BLaER1 (cell line): ENCODE measurements around the gene PRKCE.

Experiments
- H3K27ac ChIP-seq: shearing (Covaris generic); formaldehyde crosslinking; 2 replicates; pipeline ENCODE4 v1.8.1; 2022
- H3K27me3 ChIP-seq: shearing (Covaris generic); formaldehyde crosslinking; 2 replicates; pipeline ENCODE4 v1.8.1; 2022
- H3K36me3 ChIP-seq: shearing (Covaris generic); formaldehyde crosslinking; 2 replicates; pipeline ENCODE4 v1.8.1; 2022
- H3K4me1 ChIP-seq: shearing (Covaris generic); formaldehyde crosslinking; 2 replicates; pipeline ENCODE4 v1.8.1; 2022
- H3K4me2 ChIP-seq: shearing (Covaris generic); formaldehyde crosslinking; 2 replicates; pipeline ENCODE4 v1.8.1; 2022
- H3K4me3 ChIP-seq: shearing (Covaris generic); formaldehyde crosslinking; 2 replicates; pipeline ENCODE4 v1.8.1; 2022
- H3K9ac ChIP-seq: shearing (Covaris generic); formaldehyde crosslinking; 2 replicates; pipeline ENCODE4 v1.8.1; 2022
- H3K9me3 ChIP-seq: shearing (Covaris generic); formaldehyde crosslinking; 2 replicates; pipeline ENCODE4 v1.8.1; 2022
- H4K20me1 ChIP-seq: shearing (Covaris generic); formaldehyde crosslinking; 2 replicates; pipeline ENCODE4 v1.8.1; 2022
- Cebpa-rat ChIP-seq: shearing (Covaris generic); IDR thresholded peaks from 2 replicates; pipeline ENCODE4 v1.8.1; 2022

The PRKCE gene

GRCh38 chr2:45777996-45778719 lies 126.7 kb downstream of the PRKCE start:
- no peak for TF ChIP-seq Cebpa-rat
- H3K9ac ChIP-seq = no peak overlapping the region; the same call in 1 of the 2 replicates
- peak overlapping the region; percentile 54 for H3K27ac ChIP-seq
- H3K4me1 ChIP-seq = peaks cover 100% of the 10 kb centered on the region
- peak overlapping the region; percentile 91 for H3K4me2 ChIP-seq
- peaks cover 91% of the 10 kb centered on the region for H4K20me1 ChIP-seq
- H3K36me3 ChIP-seq = peaks cover 12% of the 10 kb centered on the region
- H3K27me3 ChIP-seq = no peaks in the 10 kb centered on the region
- H3K9me3 ChIP-seq = peaks cover 7% of the 10 kb centered on the region; the same call in 1 of the 2 replicates
- H3K4me3 ChIP-seq = peak overlapping the region; percentile 48

- no peak overlapping the region for H3K9ac ChIP-seq
- no peaks in the 10 kb centered on the region for H3K27me3 ChIP-seq
- no peak for TF ChIP-seq Cebpa-rat
- H3K4me1 ChIP-seq = peaks cover 100% of the 10 kb centered on the region
- peak overlapping the region; percentile 48 for H3K4me3 ChIP-seq
- H3K9me3 ChIP-seq = peaks cover 7% of the 10 kb centered on the region; the same call in 1 of the 2 replicates
- H3K4me2 ChIP-seq = peak overlapping the region; percentile 91
- peaks cover 12% of the 10 kb centered on the region for H3K36me3 ChIP-seq
- peaks cover 91% of the 10 kb centered on the region for H4K20me1 ChIP-seq
- H3K27ac ChIP-seq = peak overlapping the region; percentile 46; the same call in 1 of the 2 replicates
Measured at GRCh38 chr2:45778720-45779171, 127.3 kb downstream of the PRKCE start.

GRCh38 chr2:45780541-45781463 lies 129.3 kb downstream of the PRKCE start:
- H3K4me1 ChIP-seq = peaks cover 95% of the 10 kb centered on the region
- H3K36me3 ChIP-seq = peaks cover 26% of the 10 kb centered on the region
- no peak for TF ChIP-seq Cebpa-rat
- peak overlapping the region; percentile 36; the same call in 1 of the 2 replicates for H3K27ac ChIP-seq
- no peak overlapping the region for H3K9ac ChIP-seq
- peaks cover 7% of the 10 kb centered on the region; the same call in 1 of the 2 replicates for H3K9me3 ChIP-seq
- peak overlapping the region; percentile 66 for H3K4me2 ChIP-seq
- no peaks in the 10 kb centered on the region for H3K27me3 ChIP-seq
- H4K20me1 ChIP-seq = peaks cover 91% of the 10 kb centered on the region
- no peak overlapping the region for H3K4me3 ChIP-seq

- no peak for TF ChIP-seq Cebpa-rat
- H4K20me1 ChIP-seq = peaks cover 91% of the 10 kb centered on the region
- H3K36me3 ChIP-seq = peaks cover 32% of the 10 kb centered on the region
- H3K9me3 ChIP-seq = peaks cover 7% of the 10 kb centered on the region; the same call in 1 of the 2 replicates
- H3K4me1 ChIP-seq = peaks cover 95% of the 10 kb centered on the region
- H3K4me3 ChIP-seq = no peak overlapping the region
- H3K9ac ChIP-seq = no peak overlapping the region
- peak overlapping the region; percentile 66 for H3K4me2 ChIP-seq
- no peak overlapping the region for H3K27ac ChIP-seq
- no peaks in the 10 kb centered on the region for H3K27me3 ChIP-seq
Measured at GRCh38 chr2:45781464-45781811, 130.0 kb downstream of the PRKCE start.

DNA sequence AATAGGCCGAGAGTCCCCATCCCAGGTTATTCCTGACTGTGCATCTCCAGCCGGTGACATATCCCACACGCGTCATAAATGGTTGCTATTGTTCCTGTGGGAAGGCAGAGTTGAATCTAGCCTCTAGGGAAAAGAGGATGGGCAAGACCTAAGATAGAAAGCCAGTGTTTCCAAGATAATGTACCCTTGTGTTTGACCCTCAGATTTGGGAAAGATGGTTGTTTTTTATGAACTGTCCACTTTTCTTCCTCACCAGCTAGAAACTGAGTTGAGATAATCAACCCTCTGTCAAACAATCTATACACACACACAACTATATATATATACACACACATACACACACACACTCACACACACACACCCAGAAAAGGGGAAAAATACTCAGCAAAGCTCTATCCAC lies 131.0 kb downstream of the PRKCE start:
- Histone ChIP-seq H4K20me1 (peaks cover 91% of the 10 kb centered on the region), H3K36me3 (peaks cover 40% of the 10 kb centered on the region), H3K4me3 (no peak overlapping the region), H3K4me2 (peak overlapping the region; percentile 66), H3K9me3 (peaks cover 7% of the 10 kb centered on the region; the same call in 1 of the 2 replicates), H3K9ac (no peak overlapping the region), H3K27ac (no peak overlapping the region), H3K4me1 (peaks cover 95% of the 10 kb centered on the region), H3K27me3 (no peaks in the 10 kb centered on the region)
- TF ChIP-seq Cebpa-rat = no peak

- peaks cover 93% of the 10 kb centered on the region for H4K20me1 ChIP-seq
Measured at GRCh38 chr2:45782986-45783385, 131.5 kb downstream of the PRKCE start.

DNA sequence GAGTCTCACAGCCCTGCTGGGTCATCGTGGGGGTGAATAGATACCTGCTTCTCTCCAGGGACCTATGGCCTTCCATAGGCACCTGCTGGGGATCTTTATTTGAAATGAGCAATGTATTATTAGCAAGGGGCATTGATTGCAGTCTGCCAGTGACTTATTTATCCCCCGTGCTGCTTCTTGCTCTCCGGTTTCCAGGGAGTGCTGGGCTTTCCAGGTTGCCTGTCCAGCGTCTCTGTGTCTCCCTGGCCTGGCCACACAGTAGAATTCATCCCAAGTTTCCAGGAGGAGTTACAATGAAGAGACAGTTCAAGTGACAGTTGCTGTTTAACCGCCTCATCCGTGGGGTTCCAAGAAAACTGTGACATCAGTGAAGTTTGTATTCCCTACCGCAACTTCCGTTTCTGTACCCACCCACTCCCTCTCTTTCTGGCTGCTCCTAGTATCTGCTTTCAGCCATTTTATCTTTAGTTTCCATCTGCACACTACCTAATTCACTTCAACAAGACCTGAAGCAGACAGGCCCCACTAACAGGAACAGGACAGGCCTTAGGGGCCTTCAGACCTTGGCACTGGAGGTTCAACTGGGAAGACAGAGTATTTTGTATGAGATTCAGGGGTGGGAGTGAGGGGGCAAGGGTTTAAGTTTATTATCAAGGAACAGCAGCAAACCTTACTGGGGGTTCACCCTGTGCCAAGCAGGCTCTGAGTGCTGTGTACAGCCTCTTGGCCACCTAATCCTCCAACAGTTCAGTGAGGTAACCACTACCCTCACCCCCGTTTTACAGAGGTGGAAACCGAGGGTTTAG lies 134.8 kb downstream of the PRKCE start:
- Histone ChIP-seq H3K4me1 (peaks cover 95% of the 10 kb centered on the region), H3K4me2 (peak overlapping the region; percentile 80), H4K20me1 (peaks cover 100% of the 10 kb centered on the region), H3K27me3 (no peaks in the 10 kb centered on the region), H3K9ac (no peak overlapping the region), H3K27ac (peak overlapping the region; percentile 49), H3K9me3 (no peaks in the 10 kb centered on the region), H3K4me3 (no peak overlapping the region), H3K36me3 (peaks cover 43% of the 10 kb centered on the region)
- TF ChIP-seq Cebpa-rat = no peak

More at GRCh38 chr2:45782986-45783385, 131.5 kb downstream of the PRKCE start:
- Histone ChIP-seq H3K4me1 (peaks cover 95% of the 10 kb centered on the region), H3K9ac (no peak overlapping the region), H3K27me3 (no peaks in the 10 kb centered on the region), H3K4me2 (peak overlapping the region; percentile 66), H3K27ac (no peak overlapping the region), H3K36me3 (peaks cover 40% of the 10 kb centered on the region), H3K9me3 (peaks cover 7% of the 10 kb centered on the region; the same call in 1 of the 2 replicates), H3K4me3 (no peak overlapping the region)
- no peak for TF ChIP-seq Cebpa-rat

DNA sequence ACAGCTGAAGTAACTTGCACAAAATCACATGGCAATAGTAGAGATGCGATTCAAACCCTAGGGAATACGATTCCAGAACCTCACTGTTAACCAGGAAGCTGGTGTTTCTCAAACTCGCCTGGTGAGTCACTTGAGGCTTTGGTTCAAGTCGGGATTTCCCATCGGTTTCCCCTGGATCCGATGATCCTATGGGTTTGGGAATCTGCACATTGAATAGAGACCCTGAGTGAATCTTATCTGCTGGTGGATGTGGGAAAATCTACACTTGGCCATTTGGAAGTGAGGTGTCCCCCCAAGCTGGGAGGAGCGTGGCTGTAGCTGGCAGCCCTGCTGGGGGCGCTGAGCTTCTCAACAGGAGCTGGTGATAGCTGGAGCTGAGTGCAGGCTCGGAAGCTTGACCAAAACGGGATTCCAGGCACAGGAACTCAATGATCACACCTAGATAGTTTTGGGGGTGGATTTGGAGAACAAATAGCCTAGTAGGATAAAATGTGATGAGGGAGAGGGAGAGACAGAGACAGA lies 135.4 kb downstream of the PRKCE start:
- TF ChIP-seq Cebpa-rat = no peak
- H3K27me3 ChIP-seq = no peaks in the 10 kb centered on the region
- H3K9me3 ChIP-seq = no peaks in the 10 kb centered on the region
- H3K4me3 ChIP-seq = no peak overlapping the region
- H3K9ac ChIP-seq = no peak overlapping the region
- H3K4me1 ChIP-seq = peaks cover 95% of the 10 kb centered on the region
- H4K20me1 ChIP-seq = peaks cover 100% of the 10 kb centered on the region
- peak overlapping the region; percentile 57 for H3K27ac ChIP-seq
- H3K4me2 ChIP-seq = peak overlapping the region; percentile 80
- peaks cover 48% of the 10 kb centered on the region for H3K36me3 ChIP-seq

- H3K27ac ChIP-seq = peak overlapping the region; percentile 57; the same call in 1 of the 2 replicates
- peak overlapping the region; percentile 80 for H3K4me2 ChIP-seq
- H3K9ac ChIP-seq = no peak overlapping the region
- H3K4me1 ChIP-seq = peaks cover 95% of the 10 kb centered on the region
- TF ChIP-seq Cebpa-rat = no peak
- peaks cover 52% of the 10 kb centered on the region for H3K36me3 ChIP-seq
- H3K9me3 ChIP-seq = no peaks in the 10 kb centered on the region
- H3K27me3 ChIP-seq = no peaks in the 10 kb centered on the region
- peaks cover 100% of the 10 kb centered on the region for H4K20me1 ChIP-seq
- no peak overlapping the region for H3K4me3 ChIP-seq
Measured at GRCh38 chr2:45788401-45788800, 136.9 kb downstream of the PRKCE start.
